ENCODE results near the gene CBLN1.

DNA sequence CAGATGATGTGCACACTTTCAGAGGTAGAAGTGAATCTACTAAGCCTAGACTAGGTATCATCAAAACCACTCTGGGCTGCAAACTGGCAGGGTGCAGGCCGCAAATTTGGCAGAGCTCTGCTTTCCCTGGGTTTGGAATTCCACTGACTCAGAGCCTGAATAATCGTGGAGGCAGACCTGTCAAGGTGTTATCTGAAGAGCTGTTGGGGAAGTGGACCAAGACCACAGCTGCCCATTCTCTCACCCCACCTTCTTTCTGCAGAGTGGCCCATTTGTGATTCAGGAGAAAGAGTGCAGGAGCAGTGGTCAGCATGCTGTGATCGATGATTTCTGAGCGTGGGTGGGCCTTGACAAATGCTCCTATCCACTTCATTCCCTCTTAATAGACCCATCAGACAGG is 45.8 kb upstream of the CBLN1 start:
- TF ChIP-seq CTCF (IDR thresholded peaks at IDR 0.05; ENCODE audit: low read depth, low read length, missing input control) = no peak
- TF ChIP-seq JUND (IDR thresholded peaks at IDR 0.05) = no peak
- no peak for TF ChIP-seq MAX (IDR thresholded peaks at IDR 0.05)
- TF ChIP-seq REST (IDR thresholded peaks at IDR 0.05) = no peak
- TF ChIP-seq TAF1 (conservative IDR thresholded peaks at IDR 0.05) = no peak
- no peak for TF ChIP-seq RAD21 (IDR thresholded peaks at IDR 0.05)
- no peak for TF ChIP-seq GABPA (IDR thresholded peaks at IDR 0.05 in 1 of 2, conservative IDR thresholded peaks at IDR 0.05 in 1 of 2)
- TF ChIP-seq, protein P1, sequence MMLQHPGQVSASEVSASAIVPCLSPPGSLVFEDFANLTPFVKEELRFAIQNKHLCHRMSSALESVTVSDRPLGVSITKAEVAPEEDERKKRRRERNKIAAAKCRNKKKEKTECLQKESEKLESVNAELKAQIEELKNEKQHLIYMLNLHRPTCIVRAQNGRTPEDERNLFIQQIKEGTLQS (IDR thresholded peaks at IDR 0.05) = no peak

Data from liver (tissue), 3 donors.